Activated T-cell treated with anti-CD3 and anti-CD28 coated beads, Interleukin-2, amount 50 U/mL, for 24 hours (primary cell): ENCODE data around the gene CNOT6L.
"Not testable (repeated sequence)": the region's sequence is repeated elsewhere in the genome, so short reads cannot be mapped to it uniquely, and the experiment has no call there.

ENCODE experiments used
- DNase-seq: peaks from one replicate; pipeline ENCODE4 v3.0.0-alpha.2; 2020
- H3K27ac Mint-ChIP-seq: 2 replicates; pipeline ENCODE4 v1.8.0; 2020; ENCODE audit warnings: mild to moderate bottlenecking, mixed read lengths
- H3K27me3 Mint-ChIP-seq: 2 replicates; pipeline ENCODE4 v1.8.0; 2020; ENCODE audit warnings: mixed read lengths
- H3K36me3 Mint-ChIP-seq: 2 replicates; pipeline ENCODE4 v1.8.0; 2020; ENCODE audit warnings: low read depth, mixed read lengths
- H3K4me1 Mint-ChIP-seq: 2 replicates; pipeline ENCODE4 v1.8.0; 2020; ENCODE audit warnings: low read depth, mixed read lengths
- H3K4me3 Mint-ChIP-seq: 2 replicates; pipeline ENCODE4 v1.8.0; 2020; ENCODE audit warnings: mild to moderate bottlenecking, moderate library complexity, mixed read lengths
- H3K9me3 Mint-ChIP-seq: 2 replicates; pipeline ENCODE4 v1.8.0; 2020; ENCODE audit warnings: mixed read lengths

Gene CNOT6L

DNA sequence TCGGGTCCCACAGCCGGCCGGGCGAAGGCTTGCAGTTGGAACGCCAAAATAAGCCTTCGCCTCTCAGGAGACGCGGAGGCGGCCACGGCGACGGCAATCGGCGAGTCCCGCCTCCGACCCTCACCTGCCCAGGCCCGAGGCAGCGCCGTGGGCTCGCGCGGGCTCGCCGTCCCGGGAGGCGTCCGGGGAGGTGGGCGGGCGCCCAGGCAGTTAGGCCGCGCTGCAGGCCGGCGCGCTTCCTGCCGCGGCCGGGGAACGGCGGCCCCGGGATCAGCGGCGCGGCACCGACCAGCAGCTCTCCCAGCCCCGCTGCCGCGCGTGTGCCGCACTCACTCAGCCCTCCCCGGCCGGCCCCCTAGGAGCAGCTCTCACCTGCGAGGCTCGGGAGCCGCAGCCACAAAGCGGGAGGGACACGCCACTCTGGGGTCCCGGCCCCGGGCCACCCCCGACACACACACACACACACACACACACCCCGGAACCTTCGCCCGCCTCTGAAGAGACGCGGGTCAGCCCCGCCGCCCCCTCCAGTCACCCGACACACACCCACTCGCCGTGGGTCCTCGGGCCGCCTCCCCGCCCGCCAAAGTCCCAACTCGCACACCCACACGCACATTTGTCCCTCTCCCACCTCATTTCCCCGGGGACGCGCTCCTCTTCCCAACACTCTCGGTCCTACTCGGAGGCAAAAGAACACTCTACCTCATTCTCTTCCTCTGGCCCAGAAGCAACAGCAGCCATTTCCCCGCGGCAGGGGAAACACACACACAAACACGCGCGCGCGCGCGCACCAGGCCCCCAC is at the start of gene CNOT6L:
Gene CNOT6L (minus strand): TSS at position 767 of the 802 bp plus-strand sequence. CDS start 60 bp downstream, at position 707.
- Mint-ChIP-seq H3K36me3 (peaks cover 33% of the 10 kb centered on the region), H3K27ac (peak within 1 kb of the TSS; percentile 99), H3K27me3 (no peaks in the 10 kb centered on the region), H3K4me3 (peak within 1 kb of the TSS; percentile 95), H3K4me1 (peaks cover 57% of the 10 kb centered on the region), H3K9me3 (no peaks in the 10 kb centered on the region)
- peak; percentile 85 for DNase-seq

DNA sequence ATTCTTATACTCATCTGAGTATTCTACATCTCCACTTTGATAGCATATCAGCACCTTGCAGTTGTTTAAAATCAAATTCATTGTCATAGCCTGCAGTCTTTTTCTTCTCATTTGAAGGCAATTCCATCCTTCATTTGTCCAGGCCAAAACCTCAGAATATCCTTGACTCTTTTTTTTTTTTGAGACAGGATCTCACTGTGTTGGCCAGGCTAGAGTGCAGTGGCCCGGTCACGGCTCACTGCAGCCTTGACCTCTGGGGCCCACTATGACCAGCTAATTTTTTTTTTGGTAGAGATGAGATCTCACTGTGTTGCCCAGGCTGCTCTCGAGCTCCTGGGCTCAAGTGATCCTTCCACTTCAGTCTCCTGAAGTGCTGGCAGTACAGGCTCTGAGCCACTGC is 46.1 kb upstream of the CNOT6L start:
- Mint-ChIP-seq H3K4me1 (peaks cover 69% of the 10 kb centered on the region), H3K27me3 (no peaks in the 10 kb centered on the region), H3K4me3 (no peak overlapping the region), H3K9me3 (no peaks in the 10 kb centered on the region), H3K27ac (peak overlapping the region; percentile 67), H3K36me3 (peaks cover 73% of the 10 kb centered on the region)
- no peak for DNase-seq

DNA sequence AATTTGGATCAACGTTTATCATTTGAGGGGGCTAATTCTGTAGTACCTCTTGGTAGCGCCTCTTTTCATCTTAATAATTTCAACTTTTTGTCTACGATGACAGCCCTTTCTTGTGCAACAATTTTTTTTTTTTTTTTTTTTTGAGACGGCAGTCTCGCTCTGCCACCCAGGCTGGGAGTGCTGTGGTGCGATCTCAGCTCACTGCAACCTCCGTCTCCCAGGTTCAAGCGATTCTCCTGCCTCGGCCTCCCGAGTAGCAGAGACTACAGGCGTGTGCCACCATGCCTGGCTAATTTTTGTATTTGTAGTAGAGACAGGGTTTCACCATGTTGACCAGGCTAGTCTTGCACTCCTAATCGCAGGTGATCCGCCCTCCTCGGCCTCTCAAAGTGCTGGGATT is 44.2 kb upstream of the CNOT6L start:
- Mint-ChIP-seq H3K4me3 (peak overlapping the region; percentile 95), H3K4me1 (peaks cover 67% of the 10 kb centered on the region), H3K27ac (peak overlapping the region; percentile 99), H3K36me3 (peaks cover 56% of the 10 kb centered on the region)
- not testable (repeated sequence) for H3K27me3 Mint-ChIP-seq, H3K9me3 Mint-ChIP-seq, DNase-seq

DNA sequence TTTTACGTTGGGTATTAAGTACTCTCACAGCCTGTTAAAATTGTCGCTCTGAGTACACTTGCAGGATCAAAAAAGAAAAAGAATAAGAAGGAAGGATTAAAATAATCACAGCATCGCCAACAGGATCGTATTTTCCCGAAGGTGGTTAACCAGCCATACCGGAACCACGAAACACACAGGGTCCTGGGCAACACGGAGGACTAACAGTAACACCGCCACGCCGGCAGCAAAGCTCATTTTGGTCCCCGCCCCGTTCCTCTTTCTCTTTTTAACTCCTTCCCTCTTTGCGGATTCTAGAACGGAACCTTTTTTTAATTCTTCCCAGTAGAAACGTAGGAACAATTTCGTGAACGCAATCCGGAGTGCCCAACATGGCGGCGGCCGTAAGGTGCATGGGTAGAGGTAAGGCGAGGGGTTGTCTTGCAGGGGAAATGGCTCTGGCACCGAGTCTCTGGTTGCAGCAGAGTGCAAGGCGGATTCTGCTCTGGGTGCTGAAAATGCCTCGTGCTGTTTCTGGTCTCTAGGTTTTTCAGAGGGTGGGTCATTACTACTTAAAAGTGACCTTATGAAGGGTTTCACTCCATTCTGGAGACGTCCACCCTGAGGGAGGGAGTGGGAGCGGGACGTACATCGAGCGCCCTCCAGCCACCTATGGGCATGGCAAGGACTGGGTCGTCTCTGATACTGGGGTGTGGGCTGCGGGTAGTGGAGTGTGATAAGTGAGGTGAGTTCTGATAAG is 43.5 kb upstream of the CNOT6L start, which contains the start of gene MRPL1:
Gene MRPL1 (plus strand): TSS at position 353 of the 739 bp plus-strand sequence. CDS start 19 bp downstream, at position 372.
- Mint-ChIP-seq H3K9me3 (no peaks in the 10 kb centered on the region), H3K27me3 (no peaks in the 10 kb centered on the region), H3K27ac (peak within 1 kb of the TSS; percentile 99), H3K36me3 (peaks cover 51% of the 10 kb centered on the region), H3K4me1 (peaks cover 69% of the 10 kb centered on the region), H3K4me3 (peak within 1 kb of the TSS; percentile 95)
- peak; percentile 87 for DNase-seq

DNA sequence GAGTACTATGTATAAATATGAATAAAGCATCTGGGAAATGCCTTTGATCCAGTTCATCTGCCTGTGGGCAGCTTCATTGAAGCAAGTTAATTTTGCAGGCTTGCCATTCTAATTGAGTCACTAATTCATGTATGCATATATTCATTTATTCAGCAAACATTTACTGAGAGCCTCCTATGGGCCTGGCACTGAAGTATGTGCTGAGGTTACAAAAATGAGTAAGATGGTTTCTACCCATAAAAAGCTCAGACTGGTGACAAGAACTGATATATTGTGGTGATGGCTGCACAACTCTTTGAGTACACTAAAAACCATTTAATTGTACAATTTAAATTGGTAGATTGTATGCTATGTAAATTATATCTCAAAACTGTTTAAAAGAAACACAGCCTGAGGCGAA is 42.3 kb upstream of the CNOT6L start:
- no peak for DNase-seq

DNA sequence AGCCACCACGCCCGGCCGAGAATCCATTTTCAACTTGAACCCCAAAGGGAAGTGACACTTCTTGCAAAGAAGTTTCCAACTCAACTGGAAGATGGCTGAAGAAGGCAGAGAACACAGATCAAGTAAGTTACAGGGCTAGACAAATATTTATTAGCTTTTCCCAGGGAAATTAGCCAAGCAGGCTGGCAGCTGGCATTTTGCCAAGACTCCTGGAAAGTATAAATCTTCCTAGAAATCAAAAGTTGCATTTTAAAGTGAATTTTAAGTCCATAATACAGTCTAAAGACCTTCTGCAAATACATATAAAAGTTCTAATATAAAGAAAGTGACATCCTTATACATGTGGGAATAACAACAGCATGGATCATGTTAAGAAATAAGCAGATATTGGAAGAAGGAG is 40.1 kb upstream of the CNOT6L start:
- DNase-seq = no peak
- Mint-ChIP-seq H3K4me3 (no peak overlapping the region), H3K27me3 (no peaks in the 10 kb centered on the region), H3K27ac (peak overlapping the region; percentile 67), H3K4me1 (peaks cover 75% of the 10 kb centered on the region), H3K36me3 (peaks cover 21% of the 10 kb centered on the region), H3K9me3 (no peaks in the 10 kb centered on the region)

More for the DNA sequence above, 42.3 kb upstream of the CNOT6L start:
- Mint-ChIP-seq H3K27me3 (no peaks in the 10 kb centered on the region), H3K36me3 (peaks cover 41% of the 10 kb centered on the region), H3K9me3 (no peaks in the 10 kb centered on the region), H3K27ac (peak overlapping the region; percentile 99), H3K4me1 (peaks cover 73% of the 10 kb centered on the region), H3K4me3 (peak overlapping the region; percentile 95)

DNA sequence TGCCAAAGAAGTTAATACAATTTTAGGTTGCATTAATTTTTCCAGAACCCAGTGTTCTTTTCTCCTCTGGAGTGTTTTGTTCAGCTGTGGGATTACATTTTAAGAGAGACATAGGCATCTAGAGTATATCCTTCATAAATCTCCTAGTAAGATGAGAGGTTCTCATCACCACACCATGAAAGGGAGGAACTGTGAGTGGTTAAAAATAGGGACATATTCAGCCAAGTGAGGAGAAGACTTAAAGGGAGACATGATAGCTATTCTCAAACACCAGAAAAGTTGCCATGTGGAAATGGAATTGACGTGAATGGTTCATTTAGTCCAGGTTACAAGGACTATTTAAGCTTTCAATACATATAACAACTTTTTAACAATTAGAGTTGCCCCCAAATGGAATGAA is 37.0 kb upstream of the CNOT6L start:
- Mint-ChIP-seq H3K36me3 (no peaks in the 10 kb centered on the region), H3K27me3 (no peaks in the 10 kb centered on the region), H3K27ac (peak overlapping the region; percentile 90), H3K9me3 (no peaks in the 10 kb centered on the region), H3K4me1 (peaks cover 85% of the 10 kb centered on the region), H3K4me3 (peak overlapping the region; percentile 64)
- DNase-seq = no peak

DNA sequence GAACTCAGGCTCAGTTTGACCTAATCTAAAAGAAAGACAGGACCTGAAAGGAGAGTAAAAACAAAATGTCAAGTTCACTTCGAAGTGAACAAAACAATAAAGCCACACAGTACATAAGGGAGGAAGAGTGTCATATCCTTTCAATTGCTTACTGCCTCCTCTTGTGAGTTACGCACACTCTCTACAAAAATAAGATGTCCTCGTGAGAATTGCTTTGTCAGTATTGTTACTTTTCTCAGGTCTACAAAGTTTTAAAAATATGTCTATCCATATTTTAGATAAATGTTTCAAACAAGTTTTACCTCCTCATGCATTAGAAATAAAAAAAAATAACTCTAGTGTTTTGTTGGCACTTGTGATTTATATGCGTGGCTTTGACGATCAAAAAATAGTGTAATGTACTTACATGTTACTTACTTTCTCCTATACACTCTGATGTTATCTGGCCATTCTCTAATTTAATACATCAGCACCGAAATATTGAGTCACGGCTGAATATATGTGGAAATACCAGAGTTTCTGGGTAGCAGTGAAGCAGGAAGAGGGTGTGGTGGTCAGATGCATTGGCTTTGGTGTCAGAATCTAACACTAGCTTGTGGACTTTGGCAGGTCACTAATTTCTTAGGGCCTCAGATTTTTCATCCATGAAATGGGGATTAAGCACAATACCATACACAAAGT is 35.4 kb upstream of the CNOT6L start:
- no peaks in the 10 kb centered on the region for H3K36me3 Mint-ChIP-seq
- no peak for DNase-seq
- H3K27ac Mint-ChIP-seq = peak overlapping the region; percentile 98
- H3K9me3 Mint-ChIP-seq = no peaks in the 10 kb centered on the region
- H3K4me3 Mint-ChIP-seq = peak overlapping the region; percentile 72
- H3K4me1 Mint-ChIP-seq = peaks cover 71% of the 10 kb centered on the region
- no peaks in the 10 kb centered on the region for H3K27me3 Mint-ChIP-seq

DNA sequence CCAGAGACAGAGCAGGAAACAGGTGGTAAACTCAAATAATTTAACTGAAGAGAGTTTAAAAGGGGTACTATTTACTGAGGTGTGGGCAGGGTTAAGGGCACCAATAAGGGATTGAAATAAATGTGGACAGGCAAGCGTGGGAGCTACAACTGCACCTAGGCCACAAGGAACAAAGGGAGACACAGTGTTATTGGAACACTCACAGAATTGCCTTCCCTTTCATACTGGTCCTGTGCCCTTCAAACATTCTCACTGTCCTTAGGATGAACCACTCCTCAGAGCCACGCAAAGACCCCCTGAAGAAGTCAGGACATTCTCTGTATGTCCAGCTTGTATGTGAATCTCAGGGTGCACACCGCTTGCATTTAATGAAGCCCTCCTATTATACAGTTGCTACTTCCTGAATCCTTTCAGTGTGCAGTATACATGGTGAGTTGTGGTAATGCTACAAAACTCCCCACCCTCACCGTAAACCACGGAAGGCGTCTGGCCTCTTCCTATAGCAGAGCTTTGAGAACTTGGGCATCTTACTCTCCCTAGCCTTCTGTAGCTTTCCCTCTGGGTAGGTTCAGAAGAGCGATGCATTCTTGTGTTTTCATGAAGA is 33.8 kb upstream of the CNOT6L start:
- no peaks in the 10 kb centered on the region for H3K27me3 Mint-ChIP-seq
- H3K4me3 Mint-ChIP-seq = peak overlapping the region; percentile 72
- no peaks in the 10 kb centered on the region for H3K36me3 Mint-ChIP-seq
- H3K4me1 Mint-ChIP-seq = peaks cover 59% of the 10 kb centered on the region
- peak; percentile 63 for DNase-seq
- no peaks in the 10 kb centered on the region for H3K9me3 Mint-ChIP-seq
- H3K27ac Mint-ChIP-seq = peak overlapping the region; percentile 98

DNA sequence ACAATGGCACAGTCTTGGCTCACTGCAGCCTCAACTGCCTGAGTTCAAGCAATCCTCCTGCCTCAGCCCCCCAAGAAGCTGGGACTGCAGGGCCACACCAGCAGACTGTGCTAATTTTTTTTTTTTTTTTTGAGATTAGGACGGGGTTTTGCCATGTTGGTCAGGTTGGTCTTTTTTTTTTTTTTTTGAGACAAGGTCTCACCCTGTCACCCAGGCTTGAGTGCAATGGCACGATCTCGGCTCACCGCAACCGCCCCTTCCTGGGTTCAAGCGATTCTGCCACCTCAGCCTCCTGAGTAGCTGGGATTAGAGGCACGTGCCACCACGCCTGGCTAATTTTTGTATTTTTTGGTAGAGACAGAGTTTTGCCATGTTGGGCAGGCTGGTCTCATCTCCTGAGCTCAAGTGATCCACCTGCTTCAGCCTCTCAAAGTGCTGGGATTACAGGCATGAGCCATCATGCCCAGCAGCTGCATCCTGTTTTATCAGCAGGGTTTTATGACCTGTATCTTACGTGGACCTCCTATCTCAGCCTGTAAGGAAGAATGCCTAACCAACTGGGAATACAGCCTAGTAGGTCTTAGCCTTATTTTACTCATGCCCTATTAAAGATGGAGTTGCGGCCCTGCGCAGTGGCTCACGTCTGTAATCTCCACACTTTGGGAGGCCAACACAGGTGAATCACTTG is 30.3 kb upstream of the CNOT6L start:
- Mint-ChIP-seq H3K27ac (no peak overlapping the region), H3K27me3 (no peaks in the 10 kb centered on the region), H3K9me3 (peaks cover 2% of the 10 kb centered on the region), H3K4me1 (peaks cover 37% of the 10 kb centered on the region), H3K4me3 (no peak overlapping the region), H3K36me3 (no peaks in the 10 kb centered on the region)
- no peak for DNase-seq

DNA sequence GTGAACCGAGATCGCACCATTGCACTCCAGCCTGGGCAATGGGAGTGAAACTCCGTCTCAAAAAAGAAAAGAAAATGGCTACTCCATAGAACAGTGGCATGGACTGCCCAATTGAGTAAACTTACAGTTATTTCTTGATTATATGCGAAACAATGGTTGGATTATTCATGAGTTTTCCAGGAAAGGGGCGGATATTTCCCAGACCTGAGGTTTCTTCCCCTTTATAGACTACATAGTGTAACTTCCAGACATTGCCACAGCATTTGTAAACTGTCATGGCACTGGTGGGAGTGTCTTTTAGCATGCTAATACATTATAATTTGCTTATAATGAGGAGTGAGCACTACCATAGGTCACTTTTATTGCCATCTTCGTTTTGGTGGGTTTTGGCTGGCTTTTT is 29.3 kb upstream of the CNOT6L start:
- Mint-ChIP-seq H3K27ac (no peak overlapping the region), H3K4me1 (peaks cover 37% of the 10 kb centered on the region), H3K9me3 (peaks cover 2% of the 10 kb centered on the region), H3K27me3 (no peaks in the 10 kb centered on the region), H3K4me3 (no peak overlapping the region), H3K36me3 (no peaks in the 10 kb centered on the region)
- no peak for DNase-seq

DNA sequence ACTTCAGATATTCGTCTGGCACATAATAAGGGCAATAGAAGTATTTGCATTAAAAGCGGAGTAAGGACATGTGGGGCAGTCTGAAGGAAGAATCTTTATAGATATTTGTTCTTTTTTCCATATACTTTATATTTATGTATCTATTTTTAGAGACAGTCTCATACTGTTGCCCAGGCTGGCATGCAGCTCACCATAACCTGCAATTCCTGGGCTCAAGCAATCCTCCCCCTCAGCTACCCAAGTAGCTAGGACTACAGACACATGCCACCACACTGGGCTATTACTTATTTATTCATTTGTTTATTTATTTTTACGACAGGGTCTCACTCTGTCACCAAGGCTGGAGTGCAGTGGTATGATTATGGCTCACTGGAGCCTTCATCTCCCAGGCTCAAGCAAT is 26.8 kb upstream of the CNOT6L start:
- Mint-ChIP-seq H3K27ac (peak overlapping the region; percentile 73), H3K4me1 (peaks cover 28% of the 10 kb centered on the region), H3K36me3 (no peaks in the 10 kb centered on the region), H3K27me3 (no peaks in the 10 kb centered on the region), H3K9me3 (peaks cover 2% of the 10 kb centered on the region), H3K4me3 (no peak overlapping the region)
- DNase-seq = no peak

DNA sequence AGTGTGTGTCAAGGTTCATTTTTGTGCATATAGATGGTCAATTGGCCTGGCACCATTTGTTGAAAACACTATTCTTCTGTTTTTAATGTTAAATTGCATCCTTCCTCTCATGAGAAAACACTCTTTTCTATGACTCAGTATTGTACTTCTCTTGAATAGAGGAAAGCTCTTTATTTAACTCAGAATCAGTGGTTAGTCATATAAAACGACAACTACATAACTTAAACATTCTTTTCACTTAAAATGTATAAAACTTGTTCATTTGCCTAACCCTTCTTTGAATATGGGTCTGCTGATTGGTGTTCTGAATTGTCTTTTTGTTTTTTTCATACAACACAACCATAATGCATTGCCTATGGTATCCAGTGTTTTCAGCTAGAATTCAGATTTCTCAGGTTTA is 26.2 kb upstream of the CNOT6L start:
- peaks cover 28% of the 10 kb centered on the region for H3K4me1 Mint-ChIP-seq
- DNase-seq = no peak
- peak overlapping the region; percentile 73 for H3K27ac Mint-ChIP-seq
- H3K36me3 Mint-ChIP-seq = no peaks in the 10 kb centered on the region
- H3K27me3 Mint-ChIP-seq = no peaks in the 10 kb centered on the region
- H3K9me3 Mint-ChIP-seq = peaks cover 2% of the 10 kb centered on the region
- peak overlapping the region; percentile 20 for H3K4me3 Mint-ChIP-seq

DNA sequence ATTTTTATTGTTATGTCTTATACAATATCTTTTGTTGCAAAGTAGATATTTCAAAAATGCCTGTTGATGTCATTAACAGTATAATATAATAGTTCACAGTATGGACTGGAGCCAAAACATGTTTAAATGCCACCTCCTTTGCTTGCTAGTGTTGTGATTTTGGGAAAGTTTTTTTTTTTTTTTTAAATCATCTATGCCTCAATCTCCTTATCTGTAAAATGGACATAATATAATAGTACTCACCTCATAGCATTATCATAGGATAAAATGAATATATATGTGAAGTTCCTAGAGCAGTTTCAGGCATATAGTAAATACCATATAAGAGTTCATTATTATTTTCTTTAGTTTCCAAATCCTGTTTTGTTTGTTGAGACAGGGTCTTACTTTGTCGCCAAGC is 25.2 kb upstream of the CNOT6L start:
- Mint-ChIP-seq H3K36me3 (no peaks in the 10 kb centered on the region), H3K4me1 (peaks cover 28% of the 10 kb centered on the region), H3K27me3 (no peaks in the 10 kb centered on the region), H3K9me3 (peaks cover 2% of the 10 kb centered on the region), H3K27ac (peak overlapping the region; percentile 80), H3K4me3 (no peak overlapping the region)
- no peak for DNase-seq
